ENCODE results near the gene ULK2.

Gene ULK2

GRCh38 chr17:19812407-19812806 is 55.3 kb downstream of the ULK2 start:
- Histone ChIP-seq H3K36me3 (replicated peaks; ENCODE audit: low read depth, low read length) (no peaks in the 10 kb centered on the region), H4K20me1 (ENCODE audit: insufficient read depth, low read length) (no peaks in the 10 kb centered on the region), H3K9me3 (ENCODE audit: insufficient read depth, low read length) (no peaks in the 10 kb centered on the region), H3K27ac (ENCODE audit: low read length) (no peak overlapping the region), H3K4me3 (ENCODE audit: low read length) (no peak overlapping the region), H3K4me2 (ENCODE audit: low read length) (no peak overlapping the region), H3K9ac (ENCODE audit: low read length) (no peak overlapping the region), H3K4me1 (ENCODE audit: low read length) (no peaks in the 10 kb centered on the region), H2AFZ (ENCODE audit: low read depth, low read length) (no peak overlapping the region), H3K27me3 (ENCODE audit: low read depth, low read length) (no peaks in the 10 kb centered on the region), H3K79me2 (ENCODE audit: low read length) (no peaks in the 10 kb centered on the region)
- TF ChIP-seq CTCF (IDR thresholded peaks at IDR 0.05; ENCODE audit: low read depth, low read length), result peak; percentile 21
- TF ChIP-seq EZH2phosphoT487 (IDR thresholded peaks at IDR 0.05; ENCODE audit: low read depth), result no peak

- TF ChIP-seq CTCF (IDR thresholded peaks at IDR 0.05; ENCODE audit: low read depth, low read length), result no peak
- TF ChIP-seq EZH2phosphoT487 (IDR thresholded peaks at IDR 0.05; ENCODE audit: low read depth), result no peak
- H3K9ac ChIP-seq (ENCODE audit: low read length), result no peak overlapping the region
- H3K4me2 ChIP-seq (ENCODE audit: low read length), result no peak overlapping the region
- H3K79me2 ChIP-seq (ENCODE audit: low read length), result no peaks in the 10 kb centered on the region
- no peaks in the 10 kb centered on the region for H4K20me1 ChIP-seq (ENCODE audit: insufficient read depth, low read length)
- no peak overlapping the region for H3K27ac ChIP-seq (ENCODE audit: low read length)
- H3K4me3 ChIP-seq (ENCODE audit: low read length), result no peak overlapping the region
- H3K36me3 ChIP-seq (replicated peaks; ENCODE audit: low read depth, low read length), result no peaks in the 10 kb centered on the region
- H3K27me3 ChIP-seq (ENCODE audit: low read depth, low read length), result no peaks in the 10 kb centered on the region
- H3K4me1 ChIP-seq (ENCODE audit: low read length), result no peaks in the 10 kb centered on the region
- no peak overlapping the region for H2AFZ ChIP-seq (ENCODE audit: low read depth, low read length)
- H3K9me3 ChIP-seq (ENCODE audit: insufficient read depth, low read length), result no peaks in the 10 kb centered on the region
Observed at GRCh38 chr17:19805006-19805405, 62.7 kb downstream of the ULK2 start.

- TF ChIP-seq EZH2phosphoT487 (IDR thresholded peaks at IDR 0.05; ENCODE audit: low read depth) (no peak), CTCF (IDR thresholded peaks at IDR 0.05; ENCODE audit: low read depth, low read length) (no peak)
- H3K9me3 ChIP-seq (ENCODE audit: insufficient read depth, low read length), result no peaks in the 10 kb centered on the region
- no peaks in the 10 kb centered on the region for H3K27me3 ChIP-seq (ENCODE audit: low read depth, low read length)
- no peaks in the 10 kb centered on the region for H3K4me1 ChIP-seq (ENCODE audit: low read length)
- H3K4me3 ChIP-seq (ENCODE audit: low read length), result no peak overlapping the region
- H3K27ac ChIP-seq (ENCODE audit: low read length), result no peak overlapping the region
- H2AFZ ChIP-seq (ENCODE audit: low read depth, low read length), result no peak overlapping the region
- no peak overlapping the region for H3K4me2 ChIP-seq (ENCODE audit: low read length)
- no peak overlapping the region for H3K9ac ChIP-seq (ENCODE audit: low read length)
- no peaks in the 10 kb centered on the region for H3K36me3 ChIP-seq (replicated peaks; ENCODE audit: low read depth, low read length)
- H3K79me2 ChIP-seq (ENCODE audit: low read length), result no peaks in the 10 kb centered on the region
- H4K20me1 ChIP-seq (ENCODE audit: insufficient read depth, low read length), result no peaks in the 10 kb centered on the region
Observed at GRCh38 chr17:19800571-19800970, 67.2 kb downstream of the ULK2 start.

GRCh38 chr17:19799796-19800195 is 67.9 kb downstream of the ULK2 start:
- no peak for TF ChIP-seq CTCF (IDR thresholded peaks at IDR 0.05; ENCODE audit: low read depth, low read length)
- TF ChIP-seq EZH2phosphoT487 (IDR thresholded peaks at IDR 0.05; ENCODE audit: low read depth), result no peak
- H3K36me3 ChIP-seq (replicated peaks; ENCODE audit: low read depth, low read length), result no peaks in the 10 kb centered on the region
- no peak overlapping the region for H3K4me3 ChIP-seq (ENCODE audit: low read length)

More at GRCh38 chr17:19799796-19800195, 67.9 kb downstream of the ULK2 start:
- Histone ChIP-seq H3K4me2 (ENCODE audit: low read length) (no peak overlapping the region), H3K27me3 (ENCODE audit: low read depth, low read length) (no peaks in the 10 kb centered on the region), H4K20me1 (ENCODE audit: insufficient read depth, low read length) (no peaks in the 10 kb centered on the region), H2AFZ (ENCODE audit: low read depth, low read length) (no peak overlapping the region), H3K27ac (ENCODE audit: low read length) (no peak overlapping the region), H3K79me2 (ENCODE audit: low read length) (no peaks in the 10 kb centered on the region), H3K9ac (ENCODE audit: low read length) (no peak overlapping the region), H3K4me1 (ENCODE audit: low read length) (no peaks in the 10 kb centered on the region), H3K9me3 (ENCODE audit: insufficient read depth, low read length) (no peaks in the 10 kb centered on the region)

All from OCI-LY3 (cell line).